SU-DHL-6 (cell line): Measurements from ENCODE around the gene TLCD4.

Experiments
- H2AFZ ChIP-seq: fragments of 200-600 bp; sonication (generic); 2 replicates; pipeline ENCODE4 v1.6.1; 2014; ENCODE audit warnings: low read depth, mild to moderate bottlenecking, moderate library complexity, mixed read lengths, antibody characterized with exemption, low read length; ENCODE audit not compliant: severe bottlenecking
- H3F3A ChIP-seq: fragments of 200-600 bp; shearing (Covaris generic); 2 replicates; pipeline ENCODE4 v1.6.0; 2016; ENCODE audit warnings: antibody characterized with exemption, mild to moderate bottlenecking; ENCODE audit not compliant: insufficient read depth
- H3K27ac ChIP-seq: fragments of 200-600 bp; sonication (generic); 2 replicates; pipeline ENCODE4 v1.5.1; 2016; ENCODE audit warnings: low read depth, mild to moderate bottlenecking, low read length, moderate library complexity, mixed read lengths
- H3K27me3 ChIP-seq: fragments of 200-600 bp; sonication (generic), shearing (Covaris generic); 2 replicates; pipeline ENCODE4 v1.6.0; 2014; ENCODE audit warnings: mild to moderate bottlenecking, low read length
- H3K36me3 ChIP-seq: fragments of 200-600 bp; sonication (generic); 2 replicates; pipeline ENCODE4 v1.6.1; 2014; ENCODE audit warnings: mild to moderate bottlenecking, low read length, mixed read lengths
- H3K4me2 ChIP-seq: fragments of 300-600, 200-600 bp; shearing (Covaris generic), sonication (generic); 2 replicates; pipeline ENCODE4 v1.6.0; 2014; ENCODE audit warnings: low read length, low read depth, mild to moderate bottlenecking; ENCODE audit not compliant: poor library complexity, severe bottlenecking
- H3K4me3 ChIP-seq: fragments of 200-600 bp; sonication (generic); 2 replicates; pipeline ENCODE4 v1.5.1; 2014; ENCODE audit warnings: antibody characterized with exemption, low read length, mild to moderate bottlenecking, mixed read lengths; ENCODE audit not compliant: insufficient read depth, poor library complexity, severe bottlenecking
- H3K79me2 ChIP-seq: fragments of 200-600 bp; sonication (generic); 2 replicates; pipeline ENCODE4 v1.6.1; 2014; ENCODE audit warnings: mild to moderate bottlenecking, low read length, moderate library complexity; ENCODE audit not compliant: insufficient read depth
- H3K9ac ChIP-seq: fragments of 200-600 bp; sonication (generic); 2 replicates; pipeline ENCODE4 v1.7.0; 2014; ENCODE audit warnings: mild to moderate bottlenecking, low read length
- H3K9me2 ChIP-seq: fragments of 200-600 bp; sonication (generic); replicated peaks from 2 replicates; pipeline ENCODE4 v1.6.1; 2014; ENCODE audit warnings: low read length; ENCODE audit not compliant: insufficient read depth
- H3K9me3 ChIP-seq: fragments of 200-600 bp; sonication (generic); 2 replicates; pipeline ENCODE4 v1.6.1; 2014; ENCODE audit warnings: low read length, mixed read lengths; ENCODE audit not compliant: insufficient read depth
- H4K20me1 ChIP-seq: fragments of 200-600 bp; sonication (generic); 2 replicates; pipeline ENCODE4 v1.6.1; 2014; ENCODE audit warnings: low read depth, mild to moderate bottlenecking, antibody characterized with exemption, low read length, moderate library complexity, mixed read lengths
- EZH2phosphoT487 ChIP-seq: fragments of 200-600 bp; sonication (generic), shearing (Covaris generic); conservative IDR thresholded peaks from 2 replicates; pipeline ENCODE4 v1.6.1; 2018; ENCODE audit warnings: mild to moderate bottlenecking, antibody characterized with exemption, low read length, moderate library complexity, mixed read lengths
- TF ChIP-seq, protein P1 (sequence below): fragments of 200-600 bp; sonication (generic); IDR thresholded peaks from one replicate; pipeline ENCODE4 v1.5.1; 2017; ENCODE audit warnings: antibody characterized with exemption, mild to moderate bottlenecking, low read length, moderate library complexity; ENCODE audit not compliant: insufficient read depth, poor library complexity, severe bottlenecking

TLCD4 gene

DNA sequence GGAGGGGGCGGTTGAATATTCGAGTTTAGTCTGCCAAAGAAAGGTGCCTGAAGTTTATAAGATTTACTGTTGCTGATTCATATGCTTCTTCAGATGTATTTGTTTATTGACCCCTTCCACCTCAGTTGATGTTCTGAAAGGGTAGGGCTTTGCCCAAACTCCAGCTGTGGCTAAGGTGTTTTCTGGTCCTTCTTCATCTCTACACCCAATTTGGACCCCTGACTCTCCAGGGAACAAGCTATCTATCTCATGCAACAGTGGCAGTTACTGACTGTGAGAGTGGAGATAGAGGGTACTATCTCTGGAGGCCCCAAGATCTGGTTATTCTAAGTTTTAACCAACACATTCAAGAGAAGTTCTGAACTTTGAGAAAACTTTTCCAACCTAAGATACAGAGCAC, 31.8 kb upstream of the TLCD4 start:
- Histone ChIP-seq H4K20me1 (no peaks in the 10 kb centered on the region), H3K36me3 (no peaks in the 10 kb centered on the region), H3K9me2 (no peaks in the 10 kb centered on the region), H3K9me3 (no peaks in the 10 kb centered on the region), H2AFZ (no peak overlapping the region), H3K4me3 (no peak overlapping the region), H3K9ac (no peak overlapping the region), H3K79me2 (no peaks in the 10 kb centered on the region), H3K4me2 (no peak overlapping the region), H3K27me3 (no peaks in the 10 kb centered on the region), H3F3A (no peaks in the 10 kb centered on the region), H3K27ac (no peak overlapping the region)
- TF ChIP-seq EZH2phosphoT487: no peak
- TF ChIP-seq, protein P1, sequence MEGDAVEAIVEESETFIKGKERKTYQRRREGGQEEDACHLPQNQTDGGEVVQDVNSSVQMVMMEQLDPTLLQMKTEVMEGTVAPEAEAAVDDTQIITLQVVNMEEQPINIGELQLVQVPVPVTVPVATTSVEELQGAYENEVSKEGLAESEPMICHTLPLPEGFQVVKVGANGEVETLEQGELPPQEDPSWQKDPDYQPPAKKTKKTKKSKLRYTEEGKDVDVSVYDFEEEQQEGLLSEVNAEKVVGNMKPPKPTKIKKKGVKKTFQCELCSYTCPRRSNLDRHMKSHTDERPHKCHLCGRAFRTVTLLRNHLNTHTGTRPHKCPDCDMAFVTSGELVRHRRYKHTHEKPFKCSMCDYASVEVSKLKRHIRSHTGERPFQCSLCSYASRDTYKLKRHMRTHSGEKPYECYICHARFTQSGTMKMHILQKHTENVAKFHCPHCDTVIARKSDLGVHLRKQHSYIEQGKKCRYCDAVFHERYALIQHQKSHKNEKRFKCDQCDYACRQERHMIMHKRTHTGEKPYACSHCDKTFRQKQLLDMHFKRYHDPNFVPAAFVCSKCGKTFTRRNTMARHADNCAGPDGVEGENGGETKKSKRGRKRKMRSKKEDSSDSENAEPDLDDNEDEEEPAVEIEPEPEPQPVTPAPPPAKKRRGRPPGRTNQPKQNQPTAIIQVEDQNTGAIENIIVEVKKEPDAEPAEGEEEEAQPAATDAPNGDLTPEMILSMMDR: no peak

DNA sequence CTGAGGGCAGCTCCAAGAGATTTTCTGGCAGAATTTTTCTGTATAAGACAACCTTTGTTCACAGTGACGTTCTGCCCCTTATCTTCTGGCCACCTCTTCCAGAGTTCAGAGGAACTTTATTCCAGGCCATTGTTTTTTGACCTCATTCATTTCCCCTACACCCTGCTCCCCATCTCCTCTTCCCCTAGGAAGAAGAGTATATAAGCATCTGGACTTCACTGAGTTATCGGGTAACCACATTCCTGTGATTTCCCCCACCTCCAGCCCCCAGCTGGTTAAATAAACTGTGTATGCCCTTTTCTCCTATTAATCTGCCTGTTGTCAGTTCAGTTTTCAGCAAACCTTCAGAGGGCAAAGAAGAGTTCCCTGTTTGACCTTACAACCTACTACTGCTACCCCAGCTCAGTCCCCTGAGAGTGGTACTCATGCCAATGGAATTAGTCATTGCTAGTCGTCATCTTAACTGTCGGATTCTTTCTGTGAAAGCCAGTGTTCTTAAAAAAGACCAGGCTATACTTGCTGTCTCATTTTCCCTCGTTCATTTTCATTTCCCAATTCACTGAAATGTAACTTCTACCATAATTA, 30.1 kb upstream of the TLCD4 start:
- no peaks in the 10 kb centered on the region for H4K20me1 ChIP-seq
- no peaks in the 10 kb centered on the region for H3K36me3 ChIP-seq
- H3K9ac ChIP-seq: no peak overlapping the region
- H3K27ac ChIP-seq: no peak overlapping the region
- TF ChIP-seq EZH2phosphoT487: no peak
- TF ChIP-seq, protein P1: no peak
- H3K9me3 ChIP-seq: no peaks in the 10 kb centered on the region
- H3F3A ChIP-seq: no peaks in the 10 kb centered on the region
- no peak overlapping the region for H2AFZ ChIP-seq
- H3K9me2 ChIP-seq: no peaks in the 10 kb centered on the region
- no peak overlapping the region for H3K4me3 ChIP-seq
- no peak overlapping the region for H3K4me2 ChIP-seq
- H3K79me2 ChIP-seq: no peaks in the 10 kb centered on the region
- no peaks in the 10 kb centered on the region for H3K27me3 ChIP-seq

DNA sequence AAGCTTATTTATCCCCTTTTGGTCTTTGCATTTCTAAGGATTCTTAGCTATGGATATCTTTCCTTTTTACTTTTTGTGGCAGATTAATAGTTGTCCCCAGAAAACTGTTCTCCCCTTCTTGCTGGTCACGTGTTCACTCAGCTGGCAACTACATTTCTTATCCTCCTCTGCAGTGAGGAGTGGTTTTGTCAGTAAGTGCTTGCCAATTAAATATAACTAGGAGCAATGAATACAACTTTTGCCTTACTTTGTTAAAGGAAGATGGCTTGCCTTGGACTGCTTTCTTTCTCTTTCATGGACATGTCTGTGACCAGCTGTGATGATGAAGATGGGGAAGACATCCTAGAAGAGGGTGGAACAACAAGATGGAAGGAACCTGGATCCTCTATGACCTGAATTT, 28.9 kb upstream of the TLCD4 start:
- no peaks in the 10 kb centered on the region for H3K9me3 ChIP-seq
- H3K79me2 ChIP-seq: no peaks in the 10 kb centered on the region
- no peaks in the 10 kb centered on the region for H3K36me3 ChIP-seq
- H4K20me1 ChIP-seq: no peaks in the 10 kb centered on the region
- H3K27ac ChIP-seq: no peak overlapping the region
- no peak overlapping the region for H3K4me3 ChIP-seq
- H2AFZ ChIP-seq: no peak overlapping the region
- H3K9me2 ChIP-seq: no peaks in the 10 kb centered on the region
- no peaks in the 10 kb centered on the region for H3K27me3 ChIP-seq
- no peak overlapping the region for H3K9ac ChIP-seq
- no peak overlapping the region for H3K4me2 ChIP-seq
- H3F3A ChIP-seq: no peaks in the 10 kb centered on the region
- TF ChIP-seq, protein P1: no peak
- TF ChIP-seq EZH2phosphoT487: no peak
